CD14-positive monocyte (primary cell): ENCODE measurements around the gene ADH5. TPM values are rescaled to one million over a fixed set of nuclear protein-coding genes. Genes with fewer than 3 reads are reported as not detected.

Source experiments
- DNase-seq, 3 donors: peaks; one replicate each; pipeline ENCODE4 v3.0.0-alpha.2; 2011 to 2022
- H2AFZ ChIP-seq: 2 replicates; pipeline ENCODE4 v1.6.0; 2012; ENCODE audit warnings: mild to moderate bottlenecking, low read depth, low read length, inconsistent platforms; ENCODE audit not compliant: insufficient read depth, poor library complexity, severe bottlenecking
- H3K27ac ChIP-seq, 2 donors: 1 replicate in 1 of 2; 2 replicates in 1 of 2; pipeline ENCODE4 v1.5.1; 2012 to 2013; ENCODE audit warnings: low read length in 2 of 2, control low read depth in 1 of 2, inconsistent platforms in 1 of 2, low read depth in 1 of 2, mild to moderate bottlenecking in 1 of 2
- H3K27me3 ChIP-seq, 2 donors: one replicate each; pipeline versions ENCODE4 v1.6.0 to v1.6.1; 2011 to 2013; ENCODE audit warnings: low read length in 2 of 2; ENCODE audit not compliant: control insufficient read depth in 2 of 2, insufficient read depth in 2 of 2
- H3K36me3 ChIP-seq, 2 donors: replicated peaks in 1 of 2; 1 replicate in 1 of 2; 2 replicates in 1 of 2; pipeline versions ENCODE4 v1.5.1 to v1.6.1; 2012 to 2013; ENCODE audit warnings: low read length in 2 of 2, control low read depth in 1 of 2, inconsistent platforms in 1 of 2, mild to moderate bottlenecking in 1 of 2; ENCODE audit not compliant: insufficient read depth in 2 of 2, control insufficient read depth in 1 of 2
- H3K4me1 ChIP-seq, 2 donors: 1 replicate in 1 of 2; 2 replicates in 1 of 2; pipeline versions ENCODE4 v1.5.1 to v1.6.1; 2012 to 2013; ENCODE audit warnings: low read length in 2 of 2, control low read depth in 1 of 2, inconsistent platforms in 1 of 2, mild to moderate bottlenecking in 1 of 2, moderate library complexity in 1 of 2; ENCODE audit not compliant: insufficient read depth in 2 of 2, control insufficient read depth in 1 of 2
- H3K4me2 ChIP-seq: replicated peaks from 2 replicates; pipeline ENCODE3; 2012; ENCODE audit warnings: low read length, moderate library complexity, mild to moderate bottlenecking; ENCODE audit not compliant: poor library complexity, severe bottlenecking; ENCODE audit errors: extremely low read depth
- H3K4me3 ChIP-seq, 3 experiments: fragments of 200-600 bp in 1 of 3; sonication (generic) in 1 of 3; replicated peaks in 1 of 3; 1 replicate in 2 of 3; 2 replicates in 1 of 3; pipeline ENCODE4 v1.5.1; 2011 to 2013; ENCODE audit warnings: low read length in 3 of 3, mild to moderate bottlenecking in 3 of 3, control low read depth in 2 of 3, low read depth in 2 of 3, inconsistent platforms in 1 of 3, moderate library complexity in 1 of 3
- H3K79me2 ChIP-seq: 2 replicates; pipeline ENCODE4 v1.6.0; 2012; ENCODE audit warnings: mild to moderate bottlenecking, control low read depth, inconsistent platforms, low read length, moderate library complexity; ENCODE audit not compliant: insufficient read depth
- H3K9ac ChIP-seq: 2 replicates; pipeline ENCODE4 v1.6.0; 2017; ENCODE audit warnings: low read length, mild to moderate bottlenecking; ENCODE audit not compliant: insufficient read depth, poor library complexity, severe bottlenecking
- H3K9me3 ChIP-seq, 2 donors: replicated peaks in 1 of 2; 1 replicate in 1 of 2; 2 replicates in 1 of 2; pipeline versions ENCODE4 v1.5.1 to v1.6.1; 2012 to 2013; ENCODE audit warnings: low read length in 2 of 2, control low read depth in 1 of 2; ENCODE audit not compliant: control insufficient read depth in 1 of 2, insufficient read depth in 1 of 2
- H4K20me1 ChIP-seq: 2 replicates; pipeline ENCODE4 v1.6.0; 2012; ENCODE audit warnings: mild to moderate bottlenecking, low read length, control low read depth, moderate library complexity; ENCODE audit not compliant: insufficient read depth
- H3K27ac Mint-ChIP-seq, 7 donors: one replicate each; pipeline ENCODE4 v1.8.0; 2020; ENCODE audit warnings: mild to moderate bottlenecking in 7 of 7, mixed read lengths in 7 of 7, moderate library complexity in 6 of 7, inconsistent platforms in 2 of 7
- H3K27me3 Mint-ChIP-seq, 3 donors: one replicate each; pipeline ENCODE4 v1.8.0; 2021 to 2022; ENCODE audit warnings: low read depth in 3 of 3, mild to moderate bottlenecking in 3 of 3, mixed read lengths in 3 of 3, moderate library complexity in 3 of 3, inconsistent platforms in 1 of 3
- H3K36me3 Mint-ChIP-seq, 2 donors: one replicate each; pipeline ENCODE4 v1.8.0; 2020; ENCODE audit warnings: mixed read lengths in 2 of 2, inconsistent platforms in 1 of 2, mild to moderate bottlenecking in 1 of 2
- H3K4me1 Mint-ChIP-seq: one replicate; pipeline ENCODE4 v1.8.0; 2020; ENCODE audit warnings: mild to moderate bottlenecking, mixed read lengths
- H3K4me3 Mint-ChIP-seq, 2 donors: one replicate each; pipeline ENCODE4 v1.8.0; 2020; ENCODE audit warnings: mild to moderate bottlenecking in 2 of 2, mixed read lengths in 2 of 2, moderate library complexity in 1 of 2
- H3K9me3 Mint-ChIP-seq, 7 donors: one replicate each; pipeline ENCODE4 v1.8.0; 2020 to 2022; ENCODE audit warnings: mixed read lengths in 7 of 7, mild to moderate bottlenecking in 6 of 7, moderate library complexity in 6 of 7, inconsistent platforms in 2 of 7
- WGBS: methylation state at CpG from one replicate; pipeline ENCODE4 v1.1.5; 2013; ENCODE audit warnings: missing lambda C conversion rate; ENCODE audit not compliant: insufficient coverage; 5-methylcytosine and 5-hydroxymethylcytosine counted together
- intact Hi-C, 2 donors: fragments of 100-400 bp; cut with micrococcal nuclease; formaldehyde crosslinking; loops; one replicate each; pipeline versions ENCODE4 v1.15.0 to v1.15.1; 2023
- polyA plus RNA-seq, 3 donors: library from polyadenylated mRNA; depleted of rRNA in 1 of 3; unstranded in 2 of 3; stranded (reverse) in 1 of 3; fragments of 300-500 nt in 2 of 3; fragments of >200 nt in 1 of 3; fragmentation: Illumina TruSeq in 2 of 3; gene quantifications; 1 replicate in 2 of 3; 2 replicates in 1 of 3; pipeline ENCODE4 v1.2.3, GENCODE V29; 2012 to 2021
- TF ChIP-seq, protein P1 (sequence below): fragments of 200-600 bp; IDR thresholded peaks from one replicate; pipeline ENCODE4 v1.8.0; 2022; ENCODE audit warnings: antibody characterized with exemption, mild to moderate bottlenecking

Gene ADH5
- polyA plus RNA-seq, 3 donors, result 31.7 to 93.5 (median 79.3) TPM

DNA sequence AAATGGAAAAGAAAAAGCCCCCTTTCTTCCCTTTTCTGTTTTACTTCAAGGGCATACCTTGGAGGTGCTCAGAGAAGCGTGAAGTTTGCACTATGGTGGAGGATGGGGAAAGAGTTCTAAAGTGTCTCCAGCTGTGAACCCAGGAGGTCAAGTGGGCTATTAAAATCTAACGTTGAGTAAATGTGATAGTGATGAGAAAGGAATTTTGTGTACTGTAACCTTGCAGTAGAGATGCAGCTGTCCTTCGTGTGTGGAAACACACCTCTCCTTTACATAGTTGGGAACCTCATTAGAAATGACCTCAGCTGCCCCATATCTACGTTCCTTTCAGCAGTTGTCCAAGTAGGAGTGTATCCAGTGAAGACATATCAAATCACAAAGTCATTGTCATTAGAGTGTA is 26.5 kb downstream of the ADH5 start:
- H3K4me3 ChIP-seq, result no peak overlapping the region

DNA sequence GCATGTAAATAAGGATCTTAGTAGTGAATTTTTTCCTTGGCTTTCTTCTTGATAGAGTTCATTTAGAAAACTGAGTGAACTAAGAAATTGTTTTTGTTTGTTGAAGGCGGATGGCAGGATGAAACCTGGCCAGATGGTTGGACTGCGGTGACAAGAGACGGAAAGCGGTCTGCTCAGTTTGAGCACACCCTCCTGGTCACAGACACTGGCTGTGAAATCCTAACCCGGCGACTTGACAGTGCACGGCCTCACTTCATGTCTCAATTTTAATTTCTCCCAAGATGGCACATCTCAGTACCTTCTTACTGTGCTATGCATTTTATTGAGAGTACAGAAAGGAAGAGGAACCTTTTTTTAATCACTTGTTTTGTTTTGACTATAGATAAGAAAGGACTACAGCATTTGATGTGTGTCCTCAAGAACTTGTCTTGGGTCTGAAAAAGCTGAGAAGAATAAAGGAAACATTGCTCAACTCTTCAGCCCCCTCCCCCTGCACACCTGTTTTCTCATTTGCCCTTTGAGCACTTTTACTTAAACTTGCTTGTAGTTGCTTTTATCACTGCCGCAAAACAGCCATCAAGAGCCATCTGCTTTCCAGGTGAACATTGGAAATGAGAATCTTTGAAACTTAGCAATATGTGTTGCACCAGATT is 27.4 kb downstream of the ADH5 start:
- no peak overlapping the region for H3K4me3 ChIP-seq
- Mint-ChIP-seq H3K36me3 (peaks cover 53 to 64% of the 10 kb centered on the region in 2 donors), H3K4me3 (no peak overlapping the region), H3K4me1 (peaks cover 2% of the 10 kb centered on the region), H3K27ac (peak overlapping the region in 2 of 7 donors; percentile 57 to 66), H3K27me3 (no peaks in the 10 kb centered on the region), H3K9me3 (peaks cover 0 to 3% (median 0%) of the 10 kb centered on the region in 7 donors)
- TF ChIP-seq, protein P1, sequence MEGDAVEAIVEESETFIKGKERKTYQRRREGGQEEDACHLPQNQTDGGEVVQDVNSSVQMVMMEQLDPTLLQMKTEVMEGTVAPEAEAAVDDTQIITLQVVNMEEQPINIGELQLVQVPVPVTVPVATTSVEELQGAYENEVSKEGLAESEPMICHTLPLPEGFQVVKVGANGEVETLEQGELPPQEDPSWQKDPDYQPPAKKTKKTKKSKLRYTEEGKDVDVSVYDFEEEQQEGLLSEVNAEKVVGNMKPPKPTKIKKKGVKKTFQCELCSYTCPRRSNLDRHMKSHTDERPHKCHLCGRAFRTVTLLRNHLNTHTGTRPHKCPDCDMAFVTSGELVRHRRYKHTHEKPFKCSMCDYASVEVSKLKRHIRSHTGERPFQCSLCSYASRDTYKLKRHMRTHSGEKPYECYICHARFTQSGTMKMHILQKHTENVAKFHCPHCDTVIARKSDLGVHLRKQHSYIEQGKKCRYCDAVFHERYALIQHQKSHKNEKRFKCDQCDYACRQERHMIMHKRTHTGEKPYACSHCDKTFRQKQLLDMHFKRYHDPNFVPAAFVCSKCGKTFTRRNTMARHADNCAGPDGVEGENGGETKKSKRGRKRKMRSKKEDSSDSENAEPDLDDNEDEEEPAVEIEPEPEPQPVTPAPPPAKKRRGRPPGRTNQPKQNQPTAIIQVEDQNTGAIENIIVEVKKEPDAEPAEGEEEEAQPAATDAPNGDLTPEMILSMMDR, result no peak
- no peaks in the 10 kb centered on the region for H3K9me3 ChIP-seq
- H3K9ac ChIP-seq, result no peak overlapping the region
- no peak overlapping the region for H3K4me2 ChIP-seq
- H3K27me3 ChIP-seq, result no peaks in the 10 kb centered on the region
- 100% methylated on average over 4 of the region's 8 CpGs for WGBS
- no peak for DNase-seq
- intact Hi-C loops, result no loop called here
- H3K4me1 ChIP-seq, result no peaks in the 10 kb centered on the region
- H3K36me3 ChIP-seq, result peaks cover 37 to 57% of the 10 kb centered on the region in 2 donors
- no peaks in the 10 kb centered on the region for H3K79me2 ChIP-seq
- no peak overlapping the region for H2AFZ ChIP-seq
- H4K20me1 ChIP-seq, result no peaks in the 10 kb centered on the region
- no peak overlapping the region for H3K27ac ChIP-seq

More for the DNA sequence above, 26.5 kb downstream of the ADH5 start:
- peaks cover 52 to 70% of the 10 kb centered on the region in 2 donors for H3K36me3 Mint-ChIP-seq
- no peaks in the 10 kb centered on the region for H3K9me3 ChIP-seq
- H3K4me3 Mint-ChIP-seq, result no peak overlapping the region
- H3K27ac Mint-ChIP-seq, result no peak overlapping the region
- H3K9me3 Mint-ChIP-seq, result peaks cover 0 to 3% (median 0%) of the 10 kb centered on the region in 7 donors
- no peaks in the 10 kb centered on the region for H3K79me2 ChIP-seq
- TF ChIP-seq, protein P1, result no peak
- WGBS, result 92% methylated on average over 2 of the region's 4 CpGs
- no peak overlapping the region for H2AFZ ChIP-seq
- peaks cover 37 to 57% of the 10 kb centered on the region in 2 donors for H3K36me3 ChIP-seq
- H3K27ac ChIP-seq, result no peak overlapping the region
- H3K4me1 ChIP-seq, result no peaks in the 10 kb centered on the region
- H3K9ac ChIP-seq, result no peak overlapping the region
- H3K27me3 ChIP-seq, result no peaks in the 10 kb centered on the region
- no peaks in the 10 kb centered on the region for H4K20me1 ChIP-seq
- intact Hi-C loops, result no loop called here
- no peaks in the 10 kb centered on the region for H3K27me3 Mint-ChIP-seq
- no peak overlapping the region for H3K4me2 ChIP-seq
- DNase-seq, result no peak
- no peaks in the 10 kb centered on the region for H3K4me1 Mint-ChIP-seq
